Measurements from ENCODE around the gene DEFB108B. TPM values are rescaled to one million over a fixed set of nuclear protein-coding genes. Genes with fewer than 3 reads are reported as not detected.
"Not testable (repeated sequence)": the region's sequence is repeated elsewhere in the genome, so short reads cannot be mapped to it uniquely, and the experiment has no call there.

DEFB108B gene, protein sequence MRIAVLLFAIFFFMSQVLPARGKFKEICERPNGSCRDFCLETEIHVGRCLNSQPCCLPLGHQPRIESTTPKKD
- polyA plus RNA-seq (ENCODE audit: insufficient read length), result not detected

DNA sequence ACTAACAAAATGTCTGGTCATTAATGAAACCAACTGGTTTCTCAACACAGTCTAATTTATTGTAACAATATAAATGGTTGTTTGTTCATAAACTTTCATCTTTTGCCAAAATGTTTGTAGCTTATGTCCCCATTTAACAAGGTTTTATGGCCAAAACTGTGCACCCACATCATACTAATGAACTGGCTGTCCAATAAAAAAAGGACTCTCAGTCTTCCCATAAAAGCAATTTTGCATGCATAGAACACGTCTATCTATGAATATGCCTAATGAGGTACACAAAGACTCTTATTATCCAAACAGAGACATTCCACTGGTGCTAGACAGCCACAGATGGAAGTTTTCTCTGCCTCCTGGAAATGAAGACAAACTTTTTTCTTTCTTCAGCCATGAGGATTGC, at the start of gene DEFB108B:
Gene DEFB108B (plus strand): TSS at position 390 of the 400 bp plus-strand sequence. CDS start 0 bp downstream, at position 390.
- DNase-seq (ENCODE audit: low read depth), result not testable (repeated sequence)

DNA sequence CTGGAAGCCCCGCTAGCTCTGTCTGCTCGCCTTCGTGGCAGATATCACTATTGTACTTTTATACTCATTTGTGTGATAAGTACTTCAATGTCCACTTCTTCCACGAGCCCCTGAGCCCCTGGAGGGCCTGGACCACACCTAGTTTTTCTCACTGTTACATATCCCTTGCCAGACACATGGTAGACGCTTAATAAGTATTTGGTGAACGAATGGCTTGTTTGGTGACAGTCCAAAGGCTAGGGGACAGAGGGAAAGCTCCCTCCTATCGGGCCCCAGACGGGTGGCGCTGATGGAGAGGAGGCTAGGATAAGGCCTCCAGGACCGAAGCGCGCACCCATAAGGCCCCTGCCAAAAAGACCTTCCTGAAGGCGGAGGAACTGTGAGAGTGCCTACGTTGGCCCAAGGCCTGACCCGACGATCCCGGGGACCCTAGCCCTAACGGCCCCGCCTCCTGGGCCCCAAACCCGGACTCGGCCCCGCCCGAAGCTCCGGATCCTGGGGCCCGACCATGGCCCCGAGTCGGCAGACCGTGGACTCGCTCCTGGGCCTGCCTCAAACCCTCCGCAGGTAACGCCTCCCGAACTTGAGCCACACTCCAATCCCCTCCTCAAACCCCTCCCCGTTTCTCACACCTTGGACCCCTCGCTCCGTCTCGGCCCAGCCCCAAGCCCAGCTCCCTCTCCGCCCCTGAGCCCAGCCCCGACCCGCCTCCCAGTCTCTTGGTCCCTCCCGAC, 46.7 kb upstream of the DEFB108B start:
- DNase-seq (ENCODE audit: low read depth), result not testable (repeated sequence)

DNA sequence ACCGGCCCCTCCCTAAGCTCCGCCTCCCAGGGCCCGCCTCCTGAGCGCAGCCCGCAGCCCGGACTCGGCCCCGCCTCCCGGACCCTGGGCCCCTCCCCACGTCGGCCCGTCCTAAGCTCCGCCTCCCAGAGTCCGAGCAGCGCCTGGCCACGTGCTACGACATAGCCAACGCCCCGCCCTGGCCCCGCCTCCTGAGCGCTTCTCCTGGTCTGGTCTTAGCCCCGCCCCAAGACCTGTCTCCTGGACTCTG, 46.2 kb upstream of the DEFB108B start:
- DNase-seq (ENCODE audit: low read depth), result peak; percentile 88

DNA sequence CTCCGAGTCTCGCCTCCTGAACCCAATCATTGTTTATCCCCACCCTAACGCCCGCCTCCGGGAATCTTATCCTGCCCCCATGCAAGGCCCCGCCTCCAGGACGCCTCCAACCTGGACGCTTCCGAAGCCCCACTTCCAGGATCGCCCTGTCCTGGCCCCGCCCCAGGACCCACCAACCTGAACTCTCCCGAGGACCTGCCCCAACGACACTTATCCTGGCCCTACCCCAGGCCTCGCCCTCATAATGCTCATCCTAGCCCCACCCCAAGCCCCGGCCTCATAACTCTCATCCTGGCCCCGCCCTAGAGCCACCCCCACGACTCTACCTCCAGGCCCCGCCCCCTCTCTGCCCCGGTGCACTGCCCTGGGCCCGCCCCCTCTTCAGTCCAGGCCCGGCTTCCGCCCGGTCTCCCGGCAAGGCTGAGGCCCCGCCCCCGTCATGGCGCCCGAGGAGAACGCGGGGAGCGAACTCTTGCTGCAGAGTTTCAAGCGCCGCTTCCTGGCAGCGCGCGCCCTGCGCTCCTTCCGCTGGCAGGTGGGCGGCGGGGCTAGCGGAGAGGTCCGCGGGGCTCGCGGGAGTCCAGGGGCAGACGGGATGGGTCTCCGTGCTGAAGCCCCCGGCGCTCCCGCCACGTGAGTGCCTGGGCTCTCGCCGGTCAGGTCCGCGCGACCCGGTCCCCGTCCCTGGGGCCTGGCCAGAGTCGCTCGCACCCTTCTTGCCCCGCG, 45.7 kb upstream of the DEFB108B start:
- peak; percentile 60 for DNase-seq (ENCODE audit: low read depth)

DNA sequence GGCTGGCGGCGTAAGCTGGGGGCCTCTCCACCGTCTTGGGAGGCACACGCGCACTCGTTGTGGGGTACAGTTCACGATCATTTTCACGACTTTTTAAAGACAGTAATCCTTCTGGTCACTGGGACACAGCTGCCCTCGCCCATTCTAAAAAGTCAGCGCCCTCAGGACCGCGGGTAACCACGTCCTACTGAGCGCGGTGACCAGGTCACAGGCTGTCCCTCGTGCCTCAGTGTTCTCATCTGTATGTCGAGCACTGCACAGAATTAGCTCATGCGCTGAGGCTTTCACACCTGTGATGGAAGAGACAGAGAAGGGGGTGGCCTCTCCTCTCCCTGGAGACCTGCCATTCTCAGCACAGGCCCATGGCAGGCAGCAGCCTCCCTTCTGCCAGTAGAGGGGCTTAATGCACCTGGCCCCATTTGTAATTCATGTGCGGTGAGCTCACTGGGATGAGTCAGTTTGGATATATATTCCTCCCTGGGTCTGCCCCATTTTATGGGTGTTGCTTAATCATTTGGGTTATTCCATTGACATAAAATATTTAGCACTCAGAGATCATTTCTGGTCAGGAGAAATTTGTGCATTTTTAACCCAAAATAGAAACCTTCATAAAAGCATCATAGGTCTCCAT, 45.1 kb upstream of the DEFB108B start:
- not testable (repeated sequence) for DNase-seq (ENCODE audit: low read depth)

DNA sequence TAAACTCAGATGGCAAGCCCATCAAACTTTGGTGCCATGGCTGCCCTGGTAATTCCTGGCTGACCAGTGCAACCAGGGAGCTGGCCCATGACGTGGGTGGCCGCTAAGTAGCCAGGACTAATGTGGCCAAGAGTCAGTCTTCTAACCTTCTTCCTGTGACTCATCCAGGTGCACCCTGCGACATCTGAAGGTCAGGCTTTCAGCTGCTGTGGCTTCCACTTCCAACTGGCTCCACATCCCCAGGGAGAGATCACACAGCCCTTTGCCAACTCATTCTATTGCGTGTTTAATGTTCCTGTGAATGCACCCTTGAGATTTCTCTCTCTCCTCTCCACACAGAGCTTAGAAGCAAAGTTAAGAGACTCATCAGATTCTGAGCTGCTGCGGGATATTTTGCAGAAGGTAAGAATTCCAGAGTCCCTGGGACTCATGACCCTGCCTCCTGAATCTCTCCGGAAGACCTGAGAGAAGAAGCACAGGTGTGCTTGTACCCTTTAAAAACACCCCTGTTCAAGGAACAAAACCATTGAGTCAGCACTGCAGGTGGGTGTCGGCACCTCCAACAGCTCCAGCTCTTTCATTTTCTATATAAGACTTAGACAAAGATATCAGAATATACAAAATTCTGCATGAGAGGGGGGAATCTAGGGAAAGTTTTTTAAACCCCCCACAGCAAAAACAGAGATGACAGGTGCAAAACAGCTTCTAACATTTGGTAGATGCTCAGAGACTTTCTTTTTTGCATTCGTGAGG, 43.4 kb upstream of the DEFB108B start:
- DNase-seq (ENCODE audit: low read depth), result not testable (repeated sequence)

DNA sequence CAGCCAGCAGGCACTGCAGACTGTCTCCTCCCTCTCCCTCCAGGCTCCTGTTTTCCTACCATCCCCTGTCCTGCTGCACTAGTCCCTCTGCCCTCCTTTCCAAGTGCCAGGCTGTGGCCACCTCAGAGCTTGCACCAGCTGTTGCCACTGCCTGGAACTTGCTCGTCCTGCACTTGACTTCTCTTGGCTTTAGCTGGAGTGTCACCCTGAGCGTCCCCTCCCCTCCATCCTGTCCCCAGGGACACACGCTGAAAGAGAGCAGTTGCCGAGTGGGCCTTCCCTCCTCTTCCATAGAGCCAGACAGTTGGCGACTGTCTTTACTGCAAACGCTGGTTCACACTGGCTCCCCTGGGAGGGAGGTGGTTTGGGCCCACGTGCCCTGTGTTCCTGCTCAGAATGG, 41.9 kb upstream of the DEFB108B start:
- DNase-seq (ENCODE audit: low read depth), result not testable (repeated sequence)

DNA sequence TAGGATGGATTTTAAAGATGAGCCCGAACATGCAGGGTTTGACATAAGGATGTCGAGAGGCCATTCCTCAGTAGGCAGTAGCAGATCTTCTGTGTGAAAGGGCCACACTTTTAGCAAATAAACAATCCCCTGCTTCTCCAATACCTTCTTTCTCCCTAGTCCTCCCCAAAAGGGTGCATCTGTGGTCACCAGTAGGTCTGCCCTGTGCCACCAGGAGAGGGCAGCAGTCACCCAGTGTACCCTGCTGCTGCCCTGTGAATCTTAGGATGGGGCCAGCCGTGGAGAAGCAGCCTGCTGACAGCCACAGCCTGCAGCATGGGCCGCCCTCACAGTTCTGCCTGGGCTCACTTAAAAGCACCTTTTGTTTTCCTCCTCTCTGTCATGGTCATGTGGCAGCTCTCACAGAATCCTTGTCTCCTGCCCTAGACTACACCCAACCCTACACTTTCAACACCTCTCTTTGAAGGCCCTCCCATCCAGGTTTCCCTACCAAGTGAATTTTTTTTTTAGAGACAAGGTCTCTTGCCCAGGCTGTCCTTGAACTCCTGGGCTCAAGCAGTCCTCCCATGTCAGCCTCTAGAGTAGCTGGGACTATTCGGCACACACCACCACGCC, 40.3 kb upstream of the DEFB108B start:
- DNase-seq (ENCODE audit: low read depth), result not testable (repeated sequence)

DNA sequence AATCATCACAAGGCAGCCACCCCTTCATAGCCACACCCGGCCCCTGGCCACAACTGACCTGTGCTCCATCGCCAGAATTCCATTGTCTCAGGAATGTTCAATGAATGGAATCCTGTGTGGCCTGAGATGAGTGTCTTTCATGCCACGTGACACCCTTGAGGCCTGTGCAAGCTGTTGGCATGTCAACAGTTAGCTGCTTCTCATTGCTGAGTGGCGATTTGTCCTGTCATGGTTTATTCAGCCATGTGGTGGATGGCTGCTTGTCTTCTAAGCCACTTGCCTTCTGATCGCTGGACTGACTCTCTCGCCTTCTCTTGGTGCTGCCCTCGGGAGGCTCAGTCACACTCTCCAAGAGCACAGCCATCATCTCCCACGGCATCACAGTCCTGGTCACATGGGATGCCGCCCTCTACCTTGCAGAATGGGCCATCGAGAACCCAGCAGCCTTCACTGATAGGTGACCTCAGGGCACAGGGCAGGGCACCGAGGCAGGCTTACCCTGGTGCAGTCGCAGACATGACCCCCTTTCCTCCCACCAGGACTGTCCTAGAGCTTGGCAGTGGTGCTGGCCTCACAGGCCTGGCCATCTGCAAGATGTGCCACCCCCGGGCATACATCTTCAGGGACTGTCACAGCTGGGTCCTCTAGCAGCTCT, 38.5 kb upstream of the DEFB108B start:
- DNase-seq (ENCODE audit: low read depth), result not testable (repeated sequence)

DNA sequence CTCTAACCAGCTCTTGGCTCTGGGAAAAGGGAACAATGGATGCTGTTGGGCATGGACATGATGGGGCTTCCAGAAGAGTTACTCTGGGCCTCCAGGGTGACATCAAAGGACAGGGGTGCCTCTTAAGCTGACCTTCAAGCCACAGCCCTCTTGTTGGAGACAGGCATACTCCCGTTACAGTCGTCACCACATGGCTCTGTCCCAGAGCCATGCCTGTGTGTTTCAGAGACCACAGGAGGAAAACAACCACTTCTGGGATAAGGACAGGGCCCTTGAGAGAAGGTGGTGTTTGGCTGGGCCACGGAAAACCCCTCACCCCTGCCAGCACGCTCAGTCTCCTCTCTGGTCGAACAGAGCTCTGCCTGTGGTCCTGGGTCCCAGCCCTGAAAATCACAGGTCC, 37.8 kb upstream of the DEFB108B start:
- not testable (repeated sequence) for DNase-seq (ENCODE audit: low read depth)

DNA sequence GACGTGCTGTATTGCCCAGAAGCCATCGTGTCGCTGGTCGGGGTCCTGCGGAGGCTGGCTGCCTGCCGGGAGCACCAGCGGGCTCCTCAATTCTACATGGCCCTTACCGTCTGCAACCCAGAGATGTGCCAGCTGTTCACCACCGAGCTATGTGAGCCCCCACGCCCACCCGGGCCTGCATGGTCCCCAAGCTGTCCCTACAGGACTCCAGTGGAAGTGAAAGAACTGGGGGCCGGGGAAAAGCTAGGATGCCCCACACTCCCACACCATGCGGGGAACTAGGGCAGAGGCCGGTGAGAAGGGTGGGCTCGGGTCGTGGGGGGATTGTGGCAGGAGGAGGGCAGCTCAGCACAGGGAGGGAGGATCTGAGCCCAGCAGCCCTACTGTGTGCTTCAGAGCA, 37.0 kb upstream of the DEFB108B start:
- not testable (repeated sequence) for DNase-seq (ENCODE audit: low read depth)

DNA sequence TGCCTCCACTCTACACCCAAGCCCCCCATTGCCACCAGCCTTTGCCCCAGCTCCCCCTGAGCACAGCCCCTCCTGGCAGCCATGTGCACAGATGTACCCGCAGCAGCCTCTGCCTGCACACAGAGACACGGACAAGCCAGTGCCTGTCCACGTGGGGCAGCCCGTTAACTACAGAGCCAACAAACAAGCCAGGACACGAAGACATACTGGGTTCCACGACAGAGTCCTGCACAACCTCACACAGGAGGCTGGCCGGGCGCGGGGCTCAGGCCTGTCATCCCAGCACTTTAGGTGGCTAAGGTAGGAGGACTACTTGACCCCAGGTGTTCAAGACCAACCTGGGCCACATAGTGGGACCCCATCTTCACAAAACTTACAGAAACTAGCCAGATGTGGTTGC, 36.2 kb upstream of the DEFB108B start:
- not testable (repeated sequence) for DNase-seq (ENCODE audit: low read depth)

DNA sequence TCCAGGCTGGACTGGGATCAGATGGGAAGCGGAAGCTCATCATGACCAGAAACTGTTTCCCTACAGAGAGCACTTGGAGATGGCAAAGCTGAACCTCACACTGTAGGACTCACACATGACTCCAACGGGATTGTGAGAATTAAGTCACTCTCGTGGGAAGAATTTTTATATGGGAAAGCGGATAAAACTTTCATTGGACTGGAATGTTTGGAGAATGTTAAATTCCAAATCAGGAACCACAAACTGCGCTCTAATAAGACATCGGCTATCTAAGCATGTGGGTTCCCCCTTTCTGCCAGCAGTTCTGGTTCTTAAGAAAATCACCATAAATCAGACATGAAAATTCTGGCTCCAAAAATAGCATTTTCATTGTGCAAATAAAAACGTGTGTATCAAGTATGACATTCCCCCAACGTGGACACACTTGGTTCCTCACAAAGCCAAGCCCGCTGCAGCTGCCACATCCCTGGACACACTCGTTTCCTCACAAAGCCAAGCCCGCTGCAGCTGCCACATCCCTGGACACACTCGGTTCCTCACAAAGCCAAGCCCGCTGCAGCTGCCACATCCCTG, 33.4 kb upstream of the DEFB108B start:
- not testable (repeated sequence) for DNase-seq (ENCODE audit: low read depth)

DNA sequence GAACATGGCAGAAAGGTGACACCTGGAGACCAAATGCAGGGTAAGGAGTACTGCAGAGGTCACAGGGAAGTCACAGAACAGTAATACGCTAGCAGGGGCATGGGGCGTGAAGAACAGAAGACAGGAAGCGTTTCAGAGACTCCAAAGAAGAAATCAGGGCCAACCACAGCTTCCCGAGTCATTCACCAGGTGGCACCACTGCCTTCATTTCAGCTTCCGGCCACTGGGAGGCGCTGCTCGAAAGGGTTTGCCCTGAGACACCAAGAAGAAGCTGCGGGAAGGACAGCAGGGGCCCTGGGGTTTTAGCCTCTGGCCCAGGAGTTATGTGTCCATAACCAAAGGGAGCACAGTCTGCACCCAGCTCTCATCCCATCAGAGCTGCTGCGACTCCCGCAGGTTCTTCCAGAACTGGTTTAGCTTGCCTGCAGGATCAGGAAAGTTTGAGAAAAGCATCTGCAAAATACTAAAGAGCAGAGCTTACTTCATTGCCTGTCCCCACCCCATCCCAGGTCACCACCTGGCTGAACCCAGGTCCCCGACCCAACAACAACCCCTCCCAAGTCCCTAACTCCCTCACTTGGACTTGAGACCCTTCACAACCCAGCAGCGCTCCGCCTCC, 32.6 kb upstream of the DEFB108B start:
- DNase-seq (ENCODE audit: low read depth), result not testable (repeated sequence)

DNA sequence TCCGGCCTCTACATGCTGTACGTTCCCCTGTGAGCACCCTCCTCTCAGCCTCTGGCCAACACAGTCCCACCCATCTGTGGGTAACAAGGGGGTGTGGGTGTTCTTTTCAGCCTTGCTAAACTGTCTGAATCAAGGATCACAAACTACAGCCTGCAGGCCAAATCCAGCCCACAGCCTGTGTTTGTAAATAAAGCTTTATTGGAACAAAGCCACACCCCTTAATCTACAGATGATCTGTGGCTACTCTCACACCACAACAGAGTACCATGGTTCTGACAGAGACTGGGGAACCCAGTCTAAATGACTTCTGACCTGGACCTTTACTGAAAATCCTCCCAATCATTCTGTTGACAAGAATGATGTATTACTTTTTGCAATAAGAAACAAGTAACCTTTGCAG, 32.0 kb upstream of the DEFB108B start:
- DNase-seq (ENCODE audit: low read depth), result not testable (repeated sequence)

DNA sequence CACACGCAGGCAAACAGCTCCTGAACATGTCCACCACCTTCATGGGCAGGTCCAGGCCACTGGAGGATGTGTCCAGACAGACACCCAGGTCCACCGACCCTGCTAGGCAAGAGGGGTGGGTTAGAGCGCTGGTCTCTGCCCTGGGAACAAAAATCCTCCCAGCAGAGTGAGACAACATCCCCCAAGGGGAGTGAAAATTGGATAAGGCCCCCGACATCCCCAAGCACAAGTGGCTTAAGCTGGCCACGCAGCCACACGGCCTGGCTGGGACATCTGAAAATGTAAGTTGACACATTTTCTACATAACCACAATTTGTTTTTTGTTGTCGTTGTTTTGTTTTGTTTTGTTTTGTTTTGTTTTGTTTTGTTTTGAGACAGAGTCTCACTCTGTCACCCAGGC, 30.1 kb upstream of the DEFB108B start:
- not testable (repeated sequence) for DNase-seq (ENCODE audit: low read depth)

DNA sequence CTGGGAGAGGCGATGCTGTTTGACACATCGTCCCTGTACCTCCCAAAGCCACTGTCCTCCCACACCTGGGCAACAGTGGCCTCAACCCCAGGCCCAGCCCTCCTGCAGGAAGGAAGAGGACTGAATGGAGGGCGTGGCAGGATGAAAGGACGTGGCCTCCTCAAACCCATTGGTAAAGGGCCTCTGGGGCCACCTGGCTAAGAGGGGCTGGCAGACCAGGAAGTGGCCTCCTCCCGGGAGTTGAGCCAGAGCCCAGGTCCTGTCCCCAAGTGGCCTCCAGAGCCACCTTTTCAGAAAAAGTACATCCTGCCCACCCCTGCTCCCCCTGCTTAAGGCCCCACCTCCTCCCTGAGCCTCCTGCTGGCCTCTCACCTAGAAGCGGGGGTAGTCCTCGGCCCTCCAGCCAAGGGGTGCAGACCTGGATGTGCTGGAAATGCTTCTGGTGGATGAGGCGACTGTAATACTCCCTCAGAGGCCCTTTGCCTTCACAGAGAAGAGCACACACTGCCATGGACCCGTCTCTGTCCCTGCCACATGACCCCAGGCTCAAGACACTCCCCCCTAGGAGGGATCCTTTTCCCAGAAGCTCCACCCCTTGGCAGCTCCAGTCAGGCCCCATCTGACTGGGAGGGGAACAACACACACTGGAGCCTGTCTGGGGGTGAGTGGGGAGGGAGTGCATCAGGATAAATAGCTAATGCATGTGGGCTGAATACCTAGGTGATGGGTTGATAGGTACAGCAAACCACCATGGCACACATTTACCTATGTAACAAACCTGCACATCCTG, 28.6 kb upstream of the DEFB108B start:
- not testable (repeated sequence) for DNase-seq (ENCODE audit: low read depth)

DNA sequence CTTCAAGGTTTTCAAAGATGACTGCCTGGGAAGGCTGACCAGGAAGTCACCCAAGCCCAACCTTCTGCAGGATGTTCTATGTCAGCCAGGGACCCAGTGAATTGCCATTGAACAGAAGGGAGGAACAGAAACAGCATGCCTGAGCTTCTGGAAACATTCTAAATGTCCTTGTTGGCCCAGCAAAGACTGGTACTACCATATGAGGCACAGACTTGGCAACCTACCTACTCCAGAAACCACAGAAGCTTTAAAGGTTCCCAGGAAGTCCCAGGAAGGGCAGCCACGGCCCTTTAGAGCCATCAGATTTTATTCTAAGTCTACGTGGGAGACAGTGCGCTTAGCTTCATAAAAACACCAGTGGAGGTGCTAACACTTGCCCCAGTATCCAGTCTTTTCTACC, 20.5 kb upstream of the DEFB108B start:
- not testable (repeated sequence) for DNase-seq (ENCODE audit: low read depth)

All from forelimb muscle (tissue), 1 donor.